RWPE1 (cell line): Measurements from ENCODE around the gene TTL.

Experiments used
- CTCF ChIA-PET: fragments of 350-600 bp; sonication (Branson Sonifier 250); formaldehyde crosslinking; extraction: SDS; loops from one replicate; lab custom pipeline; 2021; lab: Yijun Ruan, JAX
- POLR2A ChIA-PET: fragments of 400-600 bp; formaldehyde crosslinking; extraction: SDS; loops from one replicate; lab custom pipeline; 2020; ENCODE audit warnings: antibody characterized with exemption; ENCODE audit not compliant: low non-redundant PET; lab: Yijun Ruan, JAX
- DNase-seq: peaks from one replicate; pipeline ENCODE4 v3.0.0; 2012; ENCODE audit warnings: low spot score
- H3K27ac ChIP-seq: fragments of 450-650 bp; 2 replicates; pipeline ENCODE4 v1.5.1; 2017
- CTCF ChIP-seq: fragments of 450-650 bp; conservative IDR thresholded peaks from 2 replicates; pipeline ENCODE4 v1.5.1; 2017; ENCODE audit warnings: low read depth, mild to moderate bottlenecking

Gene TTL

GRCh38 chr2:112472547-112473263 lies 9.3 kb upstream of the TTL start:
- TF ChIP-seq CTCF, result no peak
- CTCF ChIA-PET, result no interaction called here
- POLR2A ChIA-PET, result no interaction called here
- H3K27ac ChIP-seq, result no peak overlapping the region
- no peak for DNase-seq

GRCh38 chr2:112474844-112475486 lies 7.0 kb upstream of the TTL start:
- no peak for DNase-seq
- CTCF ChIA-PET, result no interaction called here
- no peak for TF ChIP-seq CTCF
- POLR2A ChIA-PET, result no interaction called here
- no peak overlapping the region for H3K27ac ChIP-seq

GRCh38 chr2:112476434-112476833 lies 5.5 kb upstream of the TTL start:
- ChIA-PET CTCF (no interaction called here), POLR2A (no interaction called here)
- TF ChIP-seq CTCF, result no peak
- no peak overlapping the region for H3K27ac ChIP-seq
- DNase-seq, result no peak

GRCh38 chr2:112480530-112481049 lies 1.4 kb upstream of the TTL start:
- ChIA-PET POLR2A (interaction anchor here (0.6 kb wide), 1 partner anchor 9 kb away, joined by 3 read pairs; no protein-coding TSS in a partner anchor), CTCF (interaction anchor here (0.5 to 2.6 kb wide), 10 partner anchors 12 to 496 kb away, joined by 3 to 12 read pairs (median 4); no protein-coding TSS in a partner anchor)
- DNase-seq, result no peak
- peak overlapping the region; percentile 94 for H3K27ac ChIP-seq
- no peak for TF ChIP-seq CTCF

- peak; percentile 89 for DNase-seq
- peak overlapping the region; percentile 94 for H3K27ac ChIP-seq
- ChIA-PET CTCF (interaction anchor here (0.5 to 2.6 kb wide), 12 partner anchors 12 to 496 kb away, joined by 3 to 12 read pairs (median 3); no protein-coding TSS in a partner anchor), POLR2A (no interaction called here)
- TF ChIP-seq CTCF, result peak; percentile 92
Observed at GRCh38 chr2:112481050-112481527, 867 bp upstream of the TTL start.

- ChIA-PET POLR2A (no interaction called here), CTCF (interaction anchor here (0.6 kb wide), 1 partner anchor 364 kb away, joined by 4 read pairs; no protein-coding TSS in a partner anchor)
- peak; percentile 70 for DNase-seq
Observed at GRCh38 chr2:112482309-112483041, 519 bp downstream of the TTL start.

More at GRCh38 chr2:112482309-112483041, 519 bp downstream of the TTL start:
- H3K27ac ChIP-seq, result peak overlapping the region; percentile 94
- TF ChIP-seq CTCF, result no peak
